OCI-LY7 (cell line): Measurements from ENCODE around the gene STAU1. TPM values are rescaled to one million over a fixed set of nuclear protein-coding genes. Genes with fewer than 3 reads are reported as not detected.

Experiments
- BruUV-seq: library from RNA; stranded (reverse); fragments of 400-500 nt; replicated peaks from 2 replicates; lab custom pipeline; 2021; lab: Mats Ljungman, UMichigan
- CTCF ChIA-PET: fragments of 300-600 bp; sonication (Branson Sonifier 250); formaldehyde crosslinking; loops from one replicate; lab custom pipeline; 2022; ENCODE audit warnings: antibody characterized with exemption; ENCODE audit not compliant: unreplicated experiment; lab: Charles Lee
- POLR2A ChIA-PET: fragments of 300-600 bp; sonication (Branson Sonifier 250); formaldehyde crosslinking; loops from one replicate; lab custom pipeline; 2022; ENCODE audit warnings: antibody characterized with exemption; lab: Charles Lee
- DNase-seq: peaks from one replicate; pipeline ENCODE4 v3.0.0-alpha.2; 2015; ENCODE audit warnings: low spot score
- H2AFZ ChIP-seq: fragments of 200-600 bp; sonication (generic), shearing (Covaris generic); 2 replicates; pipeline ENCODE4 v1.6.1; 2014; ENCODE audit warnings: mild to moderate bottlenecking, antibody characterized with exemption, low read length, moderate library complexity
- H3K27ac ChIP-seq: fragments of 200-600 bp; sonication (generic); 2 replicates; pipeline ENCODE4 v1.5.1; 2014; ENCODE audit warnings: mixed run types, low read depth, mild to moderate bottlenecking, moderate library complexity, low read length, inconsistent platforms; ENCODE audit not compliant: poor library complexity, severe bottlenecking
- H3K36me3 ChIP-seq: fragments of 200-600 bp; sonication (generic); 2 replicates; pipeline ENCODE4 v1.6.1; 2014; ENCODE audit warnings: mild to moderate bottlenecking, antibody characterized with exemption, low read length, moderate library complexity, mixed read lengths; ENCODE audit not compliant: insufficient read depth
- H3K4me1 ChIP-seq: fragments of 200-600 bp; sonication (generic); 2 replicates; pipeline ENCODE4 v1.5.1; 2014; ENCODE audit warnings: mild to moderate bottlenecking, low read length; ENCODE audit not compliant: insufficient read depth, poor library complexity, severe bottlenecking
- H3K4me2 ChIP-seq: fragments of 200-600 bp; sonication (generic); 2 replicates; pipeline ENCODE4 v1.6.1; 2014; ENCODE audit warnings: mild to moderate bottlenecking, low read length
- H3K4me3 ChIP-seq: fragments of 200-600 bp; sonication (generic); 2 replicates; pipeline ENCODE4 v1.5.1; 2014; ENCODE audit warnings: mild to moderate bottlenecking, low read depth, low read length; ENCODE audit not compliant: poor library complexity, severe bottlenecking
- H3K79me2 ChIP-seq: fragments of 200-600 bp; sonication (generic); 2 replicates; pipeline ENCODE4 v1.6.1; 2016; ENCODE audit warnings: low read depth, mild to moderate bottlenecking, low read length, moderate library complexity, mixed read lengths; ENCODE audit not compliant: insufficient read depth
- H3K9me2 ChIP-seq: fragments of 200-600 bp; sonication (generic); 2 replicates; pipeline ENCODE4 v1.6.1; 2016; ENCODE audit warnings: mild to moderate bottlenecking, low read length, mixed read lengths; ENCODE audit not compliant: insufficient read depth
- H3K9me3 ChIP-seq: fragments of 200-600 bp; sonication (generic); 2 replicates; pipeline ENCODE4 v1.6.1; 2014; ENCODE audit warnings: mild to moderate bottlenecking, mixed run types, low read length, mixed read lengths
- H4K20me1 ChIP-seq: fragments of 200-600 bp; sonication (generic); 2 replicates; pipeline ENCODE4 v1.6.1; 2014; ENCODE audit warnings: mild to moderate bottlenecking, antibody characterized with exemption, low read length, moderate library complexity, mixed read lengths; ENCODE audit not compliant: insufficient read depth
- CTCF ChIP-seq: fragments of 200-600 bp; sonication (generic); conservative IDR thresholded peaks from 2 replicates; pipeline ENCODE4 v1.5.1; 2014; ENCODE audit warnings: mild to moderate bottlenecking, antibody characterized with exemption, low read length, moderate library complexity, mixed read lengths
- EZH2phosphoT487 ChIP-seq: fragments of 200-600 bp; sonication (generic); IDR thresholded peaks from 2 replicates; pipeline ENCODE4 v1.6.1; 2018; ENCODE audit warnings: low read depth, borderline replicate concordance, mild to moderate bottlenecking, mixed run types, antibody characterized with exemption, low read length, moderate library complexity, mixed read lengths
- intact Hi-C: fragments of 100-400 bp; cut with micrococcal nuclease; formaldehyde crosslinking; loops from one replicate; pipeline ENCODE4 v1.10.0; 2022; ENCODE audit not compliant: unreplicated experiment
- total RNA-seq, 2 experiments: library from RNA; depleted of rRNA in 1 of 2; stranded (reverse); fragments of >200 nt in 1 of 2; shearing (Covaris generic) in 1 of 2; gene quantifications; 2 replicates each; pipeline ENCODE4 v1.2.3, GENCODE V29; 2014 to 2022

The STAU1 gene
- total RNA-seq, 2 experiments from 2014 or later = 36.8 to 66.8 TPM

GRCh38 chr20:49187330-49187850 lies 744 bp downstream of the STAU1 start:
- Histone ChIP-seq H3K4me3 (peak overlapping the region; percentile 75), H3K27ac (peak overlapping the region; percentile 47), H3K79me2 (peaks cover 51% of the 10 kb centered on the region), H2AFZ (no peak overlapping the region), H3K4me2 (peak overlapping the region; percentile 97), H4K20me1 (peaks cover 32% of the 10 kb centered on the region), H3K9me2 (no peaks in the 10 kb centered on the region), H3K4me1 (peaks cover 30% of the 10 kb centered on the region), H3K36me3 (peaks cover 26% of the 10 kb centered on the region; the same call in 1 of the 2 replicates), H3K9me3 (no peaks in the 10 kb centered on the region)
- no TSS peak for BruUV-seq
- TF ChIP-seq EZH2phosphoT487 = no peak
- TF ChIP-seq CTCF = no peak
- CTCF ChIA-PET = interaction anchor here (0.5 kb wide), 1 partner anchor 41 kb away, joined by 3 read pairs; no protein-coding TSS in a partner anchor
- intact Hi-C loops = no loop called here
- DNase-seq = peak; percentile 52
- POLR2A ChIA-PET = interaction anchor here (0.7 to 1.2 kb wide), 2 partner anchors 20 to 383 kb away, joined by 4 read pairs; no protein-coding TSS in a partner anchor

GRCh38 chr20:49186535-49187329 lies 1.4 kb downstream of the STAU1 start:
- BruUV-seq = TSS peak; percentile 55
- peaks cover 26% of the 10 kb centered on the region; the same call in 1 of the 2 replicates for H3K36me3 ChIP-seq
- H3K9me2 ChIP-seq = no peaks in the 10 kb centered on the region
- no peak overlapping the region for H2AFZ ChIP-seq
- peak; percentile 64 for DNase-seq
- H3K79me2 ChIP-seq = peaks cover 57% of the 10 kb centered on the region
- peaks cover 30% of the 10 kb centered on the region for H3K4me1 ChIP-seq
- intact Hi-C loops = no loop called here
- no peak for TF ChIP-seq EZH2phosphoT487
- TF ChIP-seq CTCF = no peak
- H3K9me3 ChIP-seq = no peaks in the 10 kb centered on the region
- ChIA-PET POLR2A (no interaction called here), CTCF (interaction anchor here (0.5 kb wide), 1 partner anchor 40 kb away, joined by 3 read pairs; no protein-coding TSS in a partner anchor)
- H3K27ac ChIP-seq = peak overlapping the region; percentile 47
- peaks cover 38% of the 10 kb centered on the region for H4K20me1 ChIP-seq
- H3K4me2 ChIP-seq = peak overlapping the region; percentile 97
- peak overlapping the region; percentile 75 for H3K4me3 ChIP-seq
